ENCODE measurements around the gene GHDC.
"Not testable (repeated sequence)": the region's sequence is repeated elsewhere in the genome, so short reads cannot be mapped to it uniquely, and the experiment has no call there.

The GHDC gene

GRCh38 chr17:42193969-42194899 lies at the start of gene GHDC:
TSS of gene GHDC (minus strand) at chr17:42194494. CDS start at chr17:42193581, 913 bp downstream.
- peak; percentile 64 to 68 for DNase-seq (ENCODE audit: low read depth in 2 of 2)

DNA sequence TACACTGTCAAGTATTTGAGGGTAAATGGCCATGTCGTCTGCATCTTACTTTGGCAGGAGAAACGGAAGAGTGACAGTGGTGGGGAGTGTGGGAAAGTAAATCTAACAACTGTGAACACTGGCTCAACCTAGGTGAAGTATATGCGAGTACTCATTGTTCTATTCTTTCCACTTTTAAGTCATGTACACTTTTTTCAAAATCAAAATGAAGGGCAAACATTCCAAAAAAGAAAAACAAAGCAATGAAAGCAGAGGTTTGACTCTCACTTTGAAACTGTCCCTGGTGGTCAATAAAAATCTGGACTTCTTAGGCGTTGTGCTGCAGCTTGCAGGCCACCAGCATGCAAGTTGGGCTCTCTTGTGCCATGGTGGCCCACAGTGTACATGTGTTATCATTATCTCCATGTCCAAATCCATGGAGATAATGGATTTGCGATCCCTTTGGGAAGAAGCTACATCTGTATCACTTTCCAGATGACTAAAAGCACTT lies 49.2 kb upstream of the GHDC start:
- DNase-seq (ENCODE audit: low read depth in 2 of 2): no peak

GRCh38 chr17:42241871-42242270 lies 47.6 kb upstream of the GHDC start:
- DNase-seq (ENCODE audit: low read depth in 2 of 2): no peak

GRCh38 chr17:42240863-42241262 lies 46.6 kb upstream of the GHDC start:
- not testable (repeated sequence) for DNase-seq (ENCODE audit: low read depth in 2 of 2)

- DNase-seq (ENCODE audit: low read depth in 2 of 2): no peak
Observed at GRCh38 chr17:42240201-42240600, 45.9 kb upstream of the GHDC start.

DNA sequence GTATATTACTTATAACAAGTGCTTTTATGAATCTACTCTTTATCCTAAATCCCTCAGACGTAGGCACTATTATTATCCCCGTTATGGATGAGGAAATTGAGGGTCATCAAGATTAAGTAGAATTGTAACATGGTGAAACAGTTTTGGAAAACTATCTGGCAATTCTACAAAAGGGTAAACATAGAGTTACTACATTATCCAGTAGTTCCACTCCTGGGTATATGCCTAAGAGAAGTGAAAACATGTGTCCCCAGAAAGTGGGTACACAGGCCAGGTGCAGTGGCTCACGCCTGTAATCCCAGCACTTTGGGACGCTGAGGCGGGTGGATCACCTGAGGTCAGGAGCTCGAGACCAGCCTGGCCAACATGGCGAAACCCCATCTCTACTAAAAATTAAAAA lies 45.3 kb upstream of the GHDC start:
- DNase-seq (ENCODE audit: low read depth in 2 of 2): not testable (repeated sequence)

- DNase-seq (ENCODE audit: low read depth in 2 of 2): no peak
Observed at GRCh38 chr17:42236760-42237159, 42.5 kb upstream of the GHDC start.

DNA sequence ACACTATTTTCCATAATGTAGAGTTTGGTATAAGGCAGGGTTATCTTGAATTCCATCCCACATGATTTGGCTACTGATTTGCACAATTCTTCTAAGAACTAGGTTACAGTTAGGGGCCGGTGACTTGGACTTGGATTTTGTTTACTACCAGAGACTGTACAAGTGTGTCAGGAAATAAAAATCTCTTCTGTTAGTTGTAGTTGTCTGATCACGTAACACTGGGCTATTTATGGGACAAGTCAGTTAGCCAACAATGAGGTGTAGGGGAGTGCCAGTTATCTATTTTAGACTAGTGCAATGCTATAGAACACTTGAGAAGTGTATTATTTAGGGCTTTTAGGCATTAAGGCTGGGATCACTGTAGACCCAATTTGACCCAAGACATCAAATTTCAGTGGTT lies 39.7 kb upstream of the GHDC start:
- no peak for DNase-seq (ENCODE audit: low read depth in 2 of 2)

GRCh38 chr17:42233156-42233555 lies 38.9 kb upstream of the GHDC start:
- no peak for DNase-seq (ENCODE audit: low read depth in 2 of 2)

DNA sequence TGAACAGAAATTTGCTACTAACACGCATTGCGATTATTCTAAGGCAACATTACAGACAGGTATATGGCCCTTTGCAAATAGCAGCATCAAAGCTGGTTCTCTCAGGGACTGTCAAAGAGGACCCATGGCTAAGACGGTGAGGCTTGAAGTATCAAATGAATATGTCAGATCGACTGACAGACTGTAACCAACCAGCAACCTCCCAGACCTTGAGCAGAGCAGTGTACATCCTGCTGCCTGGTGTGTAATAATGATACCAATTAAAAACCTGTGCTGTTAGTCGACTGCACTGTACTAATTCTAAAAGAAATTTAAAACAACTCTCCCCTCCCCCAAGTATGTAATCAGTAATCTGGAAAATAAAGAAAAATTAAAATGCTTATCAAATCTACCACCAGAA lies 35.9 kb upstream of the GHDC start:
- DNase-seq (ENCODE audit: low read depth in 2 of 2): no peak

DNA sequence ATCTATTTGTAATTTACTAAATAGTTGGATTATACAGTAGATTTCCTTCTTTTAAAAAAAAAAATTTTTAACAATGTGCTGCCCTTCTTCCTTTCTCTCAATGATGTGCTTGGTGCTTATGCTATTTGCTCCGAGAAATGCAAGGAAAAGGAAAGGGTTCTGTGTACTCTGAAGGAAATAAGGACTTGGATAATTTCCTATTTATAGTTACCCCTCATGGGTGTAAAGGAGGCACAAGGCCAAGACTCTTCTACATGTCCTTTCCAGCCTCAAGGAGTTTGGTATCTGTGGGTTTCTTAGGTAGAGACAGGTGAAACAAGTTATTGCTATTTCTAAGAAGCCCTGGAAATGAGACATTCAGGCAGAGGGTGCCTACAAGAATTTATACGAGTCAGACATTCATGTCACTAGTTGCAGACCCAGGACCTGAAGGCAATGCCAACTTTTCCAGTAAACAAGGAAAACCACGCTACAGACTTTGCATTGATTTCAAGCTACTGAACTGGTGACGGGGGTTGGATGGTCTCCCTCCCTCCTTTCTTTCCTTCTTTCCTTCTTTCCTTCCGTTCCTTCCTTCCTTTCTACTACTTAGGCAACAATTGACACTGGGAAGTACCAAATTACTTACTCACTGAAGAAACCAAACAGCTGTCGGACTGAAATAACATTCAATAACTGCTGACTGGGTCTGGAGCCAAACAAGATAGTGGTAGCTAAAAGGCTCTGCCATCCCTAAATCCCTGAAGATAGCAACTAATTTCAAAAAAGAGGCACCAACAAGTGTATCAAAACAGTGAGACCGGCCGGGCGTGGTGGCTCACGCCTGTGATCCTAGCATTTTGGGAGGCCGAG lies 33.8 kb upstream of the GHDC start:
- DNase-seq (ENCODE audit: low read depth in 2 of 2): no peak

- DNase-seq (ENCODE audit: low read depth in 2 of 2): no peak
Observed at GRCh38 chr17:42225646-42226045, 31.4 kb upstream of the GHDC start.

DNA sequence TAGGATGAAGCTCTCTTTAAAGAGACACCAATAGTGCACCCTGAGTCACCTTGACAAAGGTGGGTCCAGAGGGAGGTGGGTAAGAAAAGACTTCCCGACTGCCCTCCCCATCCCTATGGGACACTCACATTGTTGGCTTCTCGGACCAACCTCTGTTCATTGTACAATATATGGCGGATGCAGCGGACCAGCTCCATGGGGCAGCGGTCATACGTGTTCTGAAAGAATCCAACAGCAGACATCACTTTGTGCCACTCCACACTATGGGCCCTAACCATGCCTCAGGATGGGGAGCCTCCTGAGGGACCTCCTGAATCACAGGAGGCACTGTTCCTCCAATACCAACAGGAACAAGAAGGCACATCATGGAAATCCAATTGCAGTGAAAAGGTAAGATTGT lies 30.4 kb upstream of the GHDC start:
- DNase-seq (ENCODE audit: low read depth in 2 of 2): no peak

- peak; percentile 31 to 53 for DNase-seq (ENCODE audit: low read depth in 2 of 2)
Observed at GRCh38 chr17:42221886-42222745, 27.8 kb upstream of the GHDC start.

DNA sequence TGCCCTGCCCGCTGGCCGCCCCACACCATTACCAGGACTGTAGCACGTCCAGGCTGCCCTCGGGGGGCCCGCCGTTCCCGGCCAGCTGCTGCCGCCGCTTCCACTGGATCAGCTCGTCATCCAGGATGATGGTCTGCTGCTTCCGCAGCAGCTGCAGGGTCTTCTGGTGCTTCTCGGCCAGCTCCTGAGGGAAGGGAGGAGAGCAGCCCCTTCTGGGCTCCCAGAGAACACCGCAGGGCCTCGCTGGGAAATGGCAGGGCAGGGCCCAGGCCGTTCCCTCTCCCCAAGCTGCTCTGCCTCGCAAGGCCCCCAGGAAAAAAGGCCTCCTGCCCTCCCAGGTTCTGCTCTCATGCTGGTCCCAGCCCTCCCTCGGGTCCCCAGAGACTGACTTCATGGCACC lies 25.0 kb upstream of the GHDC start:
- not testable (repeated sequence) for DNase-seq (ENCODE audit: low read depth in 2 of 2)

DNA sequence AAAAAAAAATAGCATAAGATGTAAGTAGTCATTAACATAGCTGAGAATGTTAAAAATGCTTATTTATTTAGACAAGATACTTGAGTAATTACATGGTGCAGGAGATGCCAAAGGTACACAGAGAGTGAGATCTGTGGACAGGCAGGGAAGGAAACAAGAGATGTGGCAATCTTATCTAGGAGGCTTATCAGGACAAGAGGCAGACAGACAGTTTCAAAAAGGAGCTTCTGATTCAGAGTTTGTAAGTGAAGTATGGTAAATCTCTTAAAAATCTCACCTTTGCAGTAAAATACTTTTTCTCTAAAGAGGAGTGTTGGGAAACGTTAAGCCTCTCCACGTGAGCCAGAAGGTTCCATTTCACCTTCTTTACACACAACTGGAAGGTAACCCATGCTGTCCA lies 19.9 kb upstream of the GHDC start:
- no peak for DNase-seq (ENCODE audit: low read depth in 2 of 2)

DNA sequence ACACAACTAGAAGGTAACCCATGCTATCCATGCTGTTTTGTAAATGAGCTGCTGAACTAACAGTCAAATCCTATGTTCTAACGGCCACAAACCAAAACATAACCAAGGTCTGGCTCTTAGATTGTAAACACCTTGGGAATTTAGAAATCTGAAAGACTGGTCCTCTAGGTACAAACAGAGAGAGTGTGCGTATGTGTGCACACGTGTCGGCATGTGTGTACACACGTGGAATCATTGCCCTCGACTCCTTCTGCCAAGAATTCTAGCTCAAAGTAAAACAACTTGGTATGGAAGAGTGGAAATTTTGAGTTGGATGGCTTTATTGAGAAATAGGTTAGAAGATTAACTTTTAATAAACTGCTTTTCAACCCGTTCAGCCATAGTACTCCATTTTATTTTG lies 18.1 kb upstream of the GHDC start:
- no peak for DNase-seq (ENCODE audit: low read depth in 2 of 2)

- not testable (repeated sequence) for DNase-seq (ENCODE audit: low read depth in 2 of 2)
Observed at GRCh38 chr17:42211921-42212341, 17.6 kb upstream of the GHDC start.

- no peak for DNase-seq (ENCODE audit: low read depth in 2 of 2)
Observed at GRCh38 chr17:42210046-42210445, 15.8 kb upstream of the GHDC start.

DNA sequence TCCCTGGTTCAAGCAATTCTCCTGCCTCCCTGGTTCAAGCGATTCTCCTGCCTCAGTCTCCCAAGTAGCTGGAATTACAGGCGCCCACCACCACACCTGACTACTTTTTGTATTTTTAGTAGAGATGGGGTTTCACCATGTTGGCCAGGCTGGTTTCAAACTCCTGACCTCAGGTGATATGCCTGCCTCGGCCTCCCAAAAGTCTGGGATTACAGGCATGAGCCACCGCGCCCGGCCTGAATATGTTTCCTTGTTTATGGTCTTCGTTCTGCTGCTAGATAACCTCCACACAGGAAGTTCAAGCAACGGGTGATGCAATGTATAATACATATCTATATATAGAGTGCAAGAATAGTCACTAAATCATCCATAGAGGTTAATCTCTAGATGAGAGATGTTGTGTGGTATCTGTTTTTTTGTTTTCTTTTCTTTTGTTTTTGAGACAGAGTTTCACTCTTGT lies 11.9 kb upstream of the GHDC start:
- not testable (repeated sequence) for DNase-seq (ENCODE audit: low read depth in 2 of 2)

DNA sequence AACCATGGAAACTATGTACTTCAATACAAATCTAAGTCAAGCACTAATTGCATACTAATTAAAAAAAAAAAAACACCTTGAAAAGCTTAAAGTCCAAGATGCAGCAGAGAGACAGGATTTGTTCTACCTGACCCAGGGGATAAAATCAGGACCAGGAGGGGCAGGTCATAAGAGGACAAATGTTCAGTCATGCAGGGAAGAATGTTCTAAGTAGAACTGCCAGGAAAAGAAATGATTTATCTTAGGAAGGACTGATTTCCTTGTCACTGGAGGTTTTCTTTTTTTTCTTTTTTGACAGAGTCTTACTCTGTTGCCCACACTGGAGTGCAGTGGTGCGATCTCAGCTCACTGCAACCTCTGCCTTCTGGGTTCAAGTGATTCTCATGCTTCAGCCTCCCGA lies 9.1 kb upstream of the GHDC start:
- DNase-seq (ENCODE audit: low read depth in 2 of 2): no peak

Data from activated CD4-positive, alpha-beta T cell treated with anti-CD3 and anti-CD28 coated beads for 24 hours (primary cell).